K562 (cell line): ENCODE results near the gene ATG13. TPM values are rescaled to one million over a fixed set of nuclear protein-coding genes. Genes with fewer than 3 reads are reported as not detected.

Source experiments
- MCM7 ChIP-seq, 2 experiments: fragments of 450-650 bp; IDR thresholded peaks; 2 replicates each; pipeline ENCODE4 v1.6.1; 2016 to 2018
- MGA ChIP-seq: fragments of 450-650 bp; IDR thresholded peaks from 2 replicates; pipeline ENCODE4 v1.6.1; 2016; ENCODE audit warnings: mild to moderate bottlenecking, moderate library complexity
- NFE2 ChIP-seq: IDR thresholded peaks from 2 replicates; pipeline ENCODE4 v1.6.1; 2014; ENCODE audit warnings: antibody characterized with exemption, low read depth
- polyA plus RNA-seq, 8 experiments: library from polyadenylated mRNA; depleted of rRNA in 4 of 8; stranded (reverse) in 5 of 8; unstranded in 3 of 8; fragments of >200 nt; fragmentation: Nextera tagmentation in 2 of 8; fragmentation: Illumina TruSeq in 1 of 8; extraction: Ambion mirVana in 2 of 8; extraction: Trizol in 1 of 8; gene quantifications; 2 replicates each; pipeline versions ENCODE4 v1.2.1 to v1.2.3, GENCODE V29; 2011 to 2014; ENCODE audit warnings: inconsistent platforms in 1 of 8, missing spikeins in 1 of 8
- total RNA-seq, 7 experiments: library from RNA; depleted of rRNA in 6 of 7; stranded (reverse); fragments of >200 nt in 6 of 7; fragmentation: Illumina TruSeq in 2 of 7; extraction: Trizol in 2 of 7; gene quantifications; 2 replicates each; pipeline versions ENCODE4 v1.2.1 to v1.2.3, GENCODE V29; 2011 to 2021; ENCODE audit warnings: low replicate concordance in 1 of 7

ATG13 gene
- total and polyA plus RNA-seq, 9 of the 15 experiments (the other 6 are each of a cell fraction or from before 2014, with no cell fraction given), result 13.1 to 61.5 (median 36.5) TPM

GRCh38 chr11:46640036-46640788 is 22.9 kb downstream of the ATG13 start (continued):
- no peak for TF ChIP-seq MGA
- TF ChIP-seq NFE2, result no peak
- TF ChIP-seq MCM7 (IDR thresholded peaks at IDR 0.05), result no peak
